Osteoblast (primary cell): ENCODE results near the gene SLC2A1. TPM values are rescaled to one million over a fixed set of nuclear protein-coding genes. Genes with fewer than 3 reads are reported as not detected.

ENCODE experiments used
- DNase-seq: peaks from one replicate; pipeline ENCODE4 v3.0.0; 2011; ENCODE audit warnings: low spot score, mixed read lengths; ENCODE audit not compliant: insufficient read length; ENCODE audit errors: missing footprints
- H2AFZ ChIP-seq: 2 replicates; pipeline ENCODE4 v1.6.0; 2011; ENCODE audit warnings: mild to moderate bottlenecking, low read length
- H3K27ac ChIP-seq: 2 replicates; pipeline ENCODE4 v1.5.1; 2011; ENCODE audit warnings: mild to moderate bottlenecking, low read depth, low read length, moderate library complexity
- H3K27me3 ChIP-seq: 2 replicates; pipeline ENCODE4 v1.6.0; 2012; ENCODE audit warnings: mild to moderate bottlenecking, control low read depth, inconsistent platforms, low read length, moderate library complexity; ENCODE audit not compliant: insufficient read depth
- H3K36me3 ChIP-seq: 2 replicates; pipeline ENCODE4 v1.5.1; 2011; ENCODE audit warnings: mild to moderate bottlenecking, low read length, control low read depth, moderate library complexity; ENCODE audit not compliant: insufficient read depth
- H3K4me1 ChIP-seq: 2 replicates; pipeline ENCODE4 v1.5.1; 2011; ENCODE audit warnings: mild to moderate bottlenecking, low read length, control low read depth, moderate library complexity; ENCODE audit not compliant: insufficient read depth
- H3K4me2 ChIP-seq: 2 replicates; pipeline ENCODE4 v1.6.0; 2011; ENCODE audit warnings: mild to moderate bottlenecking, low read length; ENCODE audit not compliant: insufficient read depth
- H3K4me3 ChIP-seq: fragments of 200-600 bp; sonication (generic); 3 replicates; pipeline ENCODE4 v1.5.1; 2012; ENCODE audit warnings: mild to moderate bottlenecking, low read length, inconsistent platforms; ENCODE audit not compliant: insufficient read depth
- H3K79me2 ChIP-seq: 2 replicates; pipeline ENCODE4 v1.6.0; 2012; ENCODE audit warnings: mild to moderate bottlenecking, low read length, control low read depth, inconsistent platforms; ENCODE audit not compliant: insufficient read depth
- H3K9me3 ChIP-seq: 2 replicates; pipeline ENCODE4 v1.5.1; 2011; ENCODE audit warnings: low read depth, low read length, control low read depth
- H4K20me1 ChIP-seq: 2 replicates; pipeline ENCODE4 v1.6.0; 2012; ENCODE audit warnings: mild to moderate bottlenecking, low read length, control low read depth; ENCODE audit not compliant: insufficient read depth
- total RNA-seq: library from RNA; depleted of rRNA; stranded (reverse); fragments of >200 nt; gene quantifications from 2 replicates; pipeline ENCODE4 v1.2.3, GENCODE V29; 2012
- TF ChIP-seq, protein P1 (sequence below): IDR thresholded peaks from 2 replicates; pipeline ENCODE4 v1.5.1; 2011; ENCODE audit warnings: mild to moderate bottlenecking, low read depth, low read length, moderate library complexity; ENCODE audit errors: extremely low read depth

The SLC2A1 gene
- total RNA-seq, 1 donor, result 43.4 TPM

- H3K4me1 ChIP-seq, result peaks cover 54% of the 10 kb centered on the region
- peaks cover 11% of the 10 kb centered on the region for H3K36me3 ChIP-seq
- DNase-seq, result peak; percentile 77
- TF ChIP-seq, protein P1, sequence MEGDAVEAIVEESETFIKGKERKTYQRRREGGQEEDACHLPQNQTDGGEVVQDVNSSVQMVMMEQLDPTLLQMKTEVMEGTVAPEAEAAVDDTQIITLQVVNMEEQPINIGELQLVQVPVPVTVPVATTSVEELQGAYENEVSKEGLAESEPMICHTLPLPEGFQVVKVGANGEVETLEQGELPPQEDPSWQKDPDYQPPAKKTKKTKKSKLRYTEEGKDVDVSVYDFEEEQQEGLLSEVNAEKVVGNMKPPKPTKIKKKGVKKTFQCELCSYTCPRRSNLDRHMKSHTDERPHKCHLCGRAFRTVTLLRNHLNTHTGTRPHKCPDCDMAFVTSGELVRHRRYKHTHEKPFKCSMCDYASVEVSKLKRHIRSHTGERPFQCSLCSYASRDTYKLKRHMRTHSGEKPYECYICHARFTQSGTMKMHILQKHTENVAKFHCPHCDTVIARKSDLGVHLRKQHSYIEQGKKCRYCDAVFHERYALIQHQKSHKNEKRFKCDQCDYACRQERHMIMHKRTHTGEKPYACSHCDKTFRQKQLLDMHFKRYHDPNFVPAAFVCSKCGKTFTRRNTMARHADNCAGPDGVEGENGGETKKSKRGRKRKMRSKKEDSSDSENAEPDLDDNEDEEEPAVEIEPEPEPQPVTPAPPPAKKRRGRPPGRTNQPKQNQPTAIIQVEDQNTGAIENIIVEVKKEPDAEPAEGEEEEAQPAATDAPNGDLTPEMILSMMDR, result no peak
- H3K4me3 ChIP-seq, result no peak overlapping the region
- no peak overlapping the region for H3K4me2 ChIP-seq
- H3K79me2 ChIP-seq, result peaks cover 43% of the 10 kb centered on the region
- H3K9me3 ChIP-seq, result no peaks in the 10 kb centered on the region
- H3K27ac ChIP-seq, result peak overlapping the region; percentile 96
- H3K27me3 ChIP-seq, result no peaks in the 10 kb centered on the region
- H2AFZ ChIP-seq, result no peak overlapping the region
- H4K20me1 ChIP-seq, result no peaks in the 10 kb centered on the region
Observed at GRCh38 chr1:42943166-42943565, 15.5 kb downstream of the SLC2A1 start.

- DNase-seq, result no peak
- no peak overlapping the region for H3K4me3 ChIP-seq
- H3K36me3 ChIP-seq, result peaks cover 11% of the 10 kb centered on the region
- no peaks in the 10 kb centered on the region for H3K27me3 ChIP-seq
- H3K9me3 ChIP-seq, result no peaks in the 10 kb centered on the region
- H2AFZ ChIP-seq, result no peak overlapping the region
- no peak overlapping the region for H3K4me2 ChIP-seq
- H3K27ac ChIP-seq, result peak overlapping the region; percentile 96
- TF ChIP-seq, protein P1, result no peak
- peaks cover 58% of the 10 kb centered on the region for H3K4me1 ChIP-seq
- no peaks in the 10 kb centered on the region for H4K20me1 ChIP-seq
- peaks cover 40% of the 10 kb centered on the region for H3K79me2 ChIP-seq
Observed at GRCh38 chr1:42942444-42942843, 16.2 kb downstream of the SLC2A1 start.

DNA sequence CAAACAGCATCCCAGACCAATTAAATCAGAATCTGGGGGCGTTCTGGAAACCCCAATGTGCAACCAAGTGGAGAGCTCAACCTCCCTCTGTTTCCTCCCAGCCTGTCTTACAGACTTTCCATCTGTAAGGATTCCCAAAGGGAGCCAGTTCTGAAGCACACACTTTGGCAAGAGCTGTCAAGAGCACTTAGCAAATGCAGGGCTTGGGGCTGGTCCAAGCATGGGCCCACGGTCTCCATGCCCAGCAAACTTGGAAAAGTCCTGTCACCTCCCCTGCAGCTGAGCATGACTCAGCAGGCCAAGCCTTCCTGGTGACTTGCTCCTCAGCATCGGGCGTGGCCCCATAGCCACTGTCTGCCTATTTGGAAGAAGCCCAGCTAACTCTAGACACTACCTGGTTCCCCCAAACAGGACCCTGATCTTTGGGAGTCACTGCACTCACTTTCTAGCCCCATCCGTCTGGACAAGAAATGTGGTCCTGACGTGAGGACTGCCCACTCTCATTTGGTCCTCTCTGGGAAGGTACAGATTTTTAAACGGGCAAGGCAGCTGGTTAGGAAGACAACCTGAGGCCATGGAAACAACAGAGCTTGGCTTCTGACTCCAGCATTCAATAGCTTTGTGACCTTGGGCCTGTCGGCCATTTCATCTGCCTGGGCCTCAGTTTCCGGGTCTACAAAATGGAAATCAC, 16.9 kb downstream of the SLC2A1 start:
- peaks cover 64% of the 10 kb centered on the region for H3K4me1 ChIP-seq
- peak overlapping the region; percentile 25 for H3K4me3 ChIP-seq
- H4K20me1 ChIP-seq, result no peaks in the 10 kb centered on the region
- DNase-seq, result peak; percentile 95
- peaks cover 11% of the 10 kb centered on the region for H3K36me3 ChIP-seq
- H3K79me2 ChIP-seq, result peaks cover 36% of the 10 kb centered on the region
- peak overlapping the region; percentile 96 for H3K27ac ChIP-seq
- H3K27me3 ChIP-seq, result no peaks in the 10 kb centered on the region
- no peaks in the 10 kb centered on the region for H3K9me3 ChIP-seq
- H2AFZ ChIP-seq, result no peak overlapping the region
- TF ChIP-seq, protein P1, result no peak
- peak overlapping the region; percentile 53 for H3K4me2 ChIP-seq

DNA sequence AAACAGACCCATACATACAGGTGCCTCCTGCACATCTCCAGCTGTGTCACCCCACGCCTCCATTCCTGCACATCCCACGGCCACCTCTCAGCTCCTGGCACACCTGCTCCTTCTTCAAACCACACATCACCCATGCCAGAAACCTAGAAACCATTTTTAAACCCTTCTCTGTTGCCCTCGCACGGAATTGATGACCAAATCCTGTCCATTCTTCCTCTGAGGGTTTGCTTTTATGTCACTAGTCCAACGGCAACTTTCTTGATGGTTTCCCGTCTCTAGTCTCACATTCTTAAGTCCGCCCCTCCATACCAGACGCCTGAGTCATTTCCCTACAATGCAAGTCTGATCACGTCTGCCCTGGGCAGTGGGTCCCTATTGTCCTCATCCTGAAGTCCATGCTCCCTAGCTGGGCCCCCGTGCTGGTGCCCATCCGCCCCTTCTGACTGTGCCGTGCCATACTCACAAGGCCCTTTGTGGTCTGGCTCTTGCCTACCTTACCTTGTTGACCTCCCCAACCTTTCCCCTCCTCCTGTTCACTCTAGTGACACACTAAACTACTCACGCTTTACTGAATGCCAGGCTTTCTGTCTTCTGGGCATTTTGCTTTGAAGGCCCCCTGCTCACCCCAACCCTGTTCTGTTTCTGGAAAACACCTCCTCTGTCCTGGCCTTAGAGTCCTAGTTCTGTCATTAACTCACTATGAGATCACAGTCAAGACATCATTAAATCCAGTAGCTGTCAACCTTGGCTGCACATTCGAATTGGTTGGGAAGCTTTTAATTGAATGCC, 17.6 kb downstream of the SLC2A1 start:
- H3K9me3 ChIP-seq, result no peaks in the 10 kb centered on the region
- TF ChIP-seq, protein P1, result no peak
- peak overlapping the region; percentile 25 for H3K4me3 ChIP-seq
- peaks cover 11% of the 10 kb centered on the region for H3K36me3 ChIP-seq
- no peaks in the 10 kb centered on the region for H3K27me3 ChIP-seq
- H2AFZ ChIP-seq, result no peak overlapping the region
- peak overlapping the region; percentile 53 for H3K4me2 ChIP-seq
- H3K4me1 ChIP-seq, result peaks cover 72% of the 10 kb centered on the region
- H3K27ac ChIP-seq, result peak overlapping the region; percentile 96
- peak; percentile 87 for DNase-seq
- peaks cover 29% of the 10 kb centered on the region for H3K79me2 ChIP-seq
- no peaks in the 10 kb centered on the region for H4K20me1 ChIP-seq
